GM21515 (cell line): ENCODE results near the gene SUSD3.
"Not testable (repeated sequence)": the region's sequence is repeated elsewhere in the genome, so short reads cannot be mapped to it uniquely, and the experiment has no call there.

ENCODE experiments used
- ATAC-seq: cut with Tn5 transposase; IDR thresholded peaks from one replicate; pipeline ENCODE4 v1.9.1; 2021; ENCODE audit not compliant: unreplicated experiment

Gene SUSD3

DNA sequence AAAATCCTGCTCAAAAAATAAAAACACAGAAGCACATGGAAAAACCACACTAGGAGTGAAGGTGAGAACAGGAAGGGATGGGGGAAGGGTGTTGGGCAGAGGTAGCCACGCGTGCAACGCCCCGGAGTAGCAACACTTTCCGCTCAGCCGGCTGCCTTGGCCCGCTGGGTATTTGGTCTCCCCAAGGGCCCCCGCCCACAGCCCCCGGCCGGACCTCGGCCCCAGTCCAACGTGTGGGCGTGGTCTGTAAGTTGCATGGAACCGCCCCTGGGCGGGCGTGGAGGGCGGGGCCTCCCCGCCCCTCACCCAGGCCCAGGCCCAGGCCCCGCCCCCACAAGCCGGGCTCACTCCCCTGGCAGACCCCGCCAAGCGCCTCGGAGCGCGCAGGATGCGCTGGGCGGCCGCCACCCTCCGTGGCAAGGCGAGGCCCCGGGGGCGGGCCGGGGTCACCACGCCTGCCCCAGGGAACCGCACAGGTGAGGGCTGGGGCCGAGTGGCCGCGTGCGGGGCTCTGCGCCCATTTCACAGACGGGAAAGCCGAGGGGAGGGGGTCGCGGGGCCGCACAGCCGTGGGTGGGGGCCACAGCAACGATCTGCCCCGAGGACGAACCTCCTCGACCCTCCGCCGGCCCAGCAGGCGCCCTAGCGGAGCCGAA, at the start of gene SUSD3:
Gene SUSD3, plus strand, starts transcription at position 347 of the 656 bp plus-strand sequence. Its CDS starts 42 bp downstream, at position 389.
- peak; percentile 32 for ATAC-seq

DNA sequence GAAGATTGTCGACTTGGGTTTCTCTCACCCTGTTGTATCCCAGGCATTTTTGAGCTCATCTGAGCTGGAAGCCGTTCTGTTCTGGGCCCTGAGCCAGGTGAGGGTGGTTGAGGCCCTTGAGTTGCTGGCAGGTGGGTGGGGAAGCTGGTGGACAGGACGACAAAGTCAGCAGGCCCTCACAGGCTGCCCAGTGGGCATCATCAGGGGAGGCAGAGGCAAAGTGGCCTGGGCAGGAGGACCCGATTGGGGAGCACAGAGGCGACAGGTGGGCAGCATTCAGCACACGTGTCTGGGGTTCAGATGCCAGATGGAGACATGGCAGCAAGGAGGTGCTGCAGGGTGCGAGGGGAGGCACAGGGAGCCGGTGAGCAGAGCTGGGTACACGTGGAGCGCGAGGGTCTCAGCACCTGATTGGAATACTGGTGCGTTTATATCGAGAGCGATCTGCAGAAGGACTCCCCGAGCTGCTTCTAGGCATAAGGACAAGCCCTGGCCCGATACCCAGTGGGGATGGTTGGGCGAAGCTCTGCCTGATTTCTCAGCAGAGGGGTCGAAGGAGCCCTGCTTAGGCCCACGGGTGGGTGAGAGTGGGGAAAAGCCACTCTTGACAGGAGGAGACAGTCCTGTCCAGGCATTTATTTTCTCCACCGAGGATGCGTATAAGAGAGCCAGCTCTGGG, 49.0 kb upstream of the SUSD3 start:
- ATAC-seq: no peak

DNA sequence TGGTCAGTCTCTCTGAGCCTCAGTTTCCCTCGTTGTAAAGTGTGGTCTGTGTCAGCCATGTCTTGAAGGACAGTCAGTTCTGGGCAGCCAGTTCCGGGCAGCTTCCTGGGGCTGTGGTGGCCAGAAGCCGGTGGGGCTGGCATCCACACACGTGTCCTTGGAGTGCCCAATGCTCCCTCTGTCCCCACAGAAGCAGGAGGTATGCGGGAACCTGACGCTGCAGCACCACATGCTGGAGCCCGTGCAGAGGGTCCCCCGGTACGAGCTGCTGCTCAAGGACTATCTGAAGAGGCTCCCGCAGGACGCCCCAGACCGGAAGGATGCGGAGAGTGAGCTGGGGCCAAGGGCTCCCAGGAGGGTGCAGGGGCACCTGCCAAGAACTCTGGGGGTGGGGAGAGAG, 48.4 kb upstream of the SUSD3 start:
- ATAC-seq: no peak

DNA sequence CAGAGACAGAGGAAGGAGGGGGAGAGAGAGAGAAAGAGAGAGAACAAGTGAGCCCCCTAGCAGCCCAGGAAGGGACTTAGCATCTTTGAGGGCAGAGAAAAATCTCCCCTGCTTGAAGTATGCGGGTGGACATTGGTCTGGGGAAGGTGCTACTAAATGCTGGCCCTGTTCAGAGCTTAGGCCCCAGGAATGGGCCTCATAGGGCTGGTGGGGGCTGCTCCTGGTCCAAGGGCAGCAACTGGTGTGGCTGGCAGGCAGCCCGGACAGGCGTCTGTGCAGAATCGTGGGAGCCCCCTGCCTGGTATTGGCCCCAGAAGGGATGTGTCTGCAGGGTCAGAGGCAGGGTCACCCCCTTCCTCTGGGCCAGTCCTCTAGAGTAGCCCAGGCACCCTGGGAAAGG, 47.8 kb upstream of the SUSD3 start:
- ATAC-seq: no peak

DNA sequence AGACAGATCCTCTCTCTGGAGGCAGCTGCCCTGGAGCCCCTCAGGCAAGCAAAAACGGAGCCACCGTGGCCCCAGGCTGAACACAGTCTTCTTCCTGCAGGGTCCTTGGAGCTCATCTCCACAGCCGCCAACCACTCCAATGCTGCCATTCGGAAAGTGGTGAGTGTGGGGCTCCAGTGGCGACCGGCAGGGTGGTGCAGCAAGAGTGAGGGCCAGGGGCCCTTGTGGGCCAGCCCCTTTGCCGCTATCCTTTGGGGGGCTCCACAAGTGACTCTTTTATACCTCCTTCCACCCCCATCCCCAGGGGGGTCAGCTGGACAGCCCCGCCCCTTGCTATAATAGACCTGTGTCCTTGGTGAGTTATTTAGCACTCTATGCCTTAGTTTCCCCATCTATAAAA, 47.4 kb upstream of the SUSD3 start:
- ATAC-seq: no peak

DNA sequence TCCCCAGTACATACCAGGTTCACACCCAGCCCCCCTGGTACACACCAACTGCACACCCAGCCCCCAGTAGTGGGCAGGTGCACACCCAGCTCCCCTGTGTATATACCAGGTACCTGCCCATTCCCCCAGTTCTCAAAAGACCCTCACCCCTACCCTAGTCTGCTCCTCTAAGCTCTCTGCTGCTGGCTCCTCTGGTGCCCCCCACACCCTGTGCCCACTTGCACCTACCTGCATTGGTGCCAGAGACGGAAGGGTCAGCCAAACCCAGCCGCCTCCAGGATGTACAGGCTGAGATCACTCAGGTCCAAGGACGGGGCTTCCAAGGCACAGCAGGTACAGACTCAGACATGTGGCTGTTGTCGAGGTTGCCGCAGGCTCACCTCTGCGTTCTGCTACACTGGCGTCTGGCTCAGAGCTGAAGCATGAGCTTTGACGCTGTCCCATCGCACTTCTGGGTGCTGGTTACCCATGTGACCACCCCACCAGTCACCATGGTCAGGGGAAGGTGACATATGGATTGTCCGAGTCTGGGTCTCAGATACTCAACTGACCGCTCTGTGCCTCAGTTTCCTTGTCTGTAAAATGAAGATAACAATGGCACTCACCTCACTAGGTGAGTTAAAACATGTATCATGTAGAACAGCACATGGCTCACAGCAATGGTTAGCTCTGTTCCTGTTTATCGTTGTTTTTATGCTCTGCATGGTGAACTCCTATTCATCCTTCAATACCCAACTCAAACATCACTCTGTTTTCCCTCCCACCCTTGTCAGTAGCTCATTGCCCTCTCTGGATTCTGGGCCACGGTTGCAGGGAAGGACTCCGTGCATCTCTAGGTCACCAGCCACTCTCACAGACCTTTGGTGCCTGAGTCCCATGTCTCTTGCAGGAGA, 45.3 kb upstream of the SUSD3 start:
- ATAC-seq: no peak

DNA sequence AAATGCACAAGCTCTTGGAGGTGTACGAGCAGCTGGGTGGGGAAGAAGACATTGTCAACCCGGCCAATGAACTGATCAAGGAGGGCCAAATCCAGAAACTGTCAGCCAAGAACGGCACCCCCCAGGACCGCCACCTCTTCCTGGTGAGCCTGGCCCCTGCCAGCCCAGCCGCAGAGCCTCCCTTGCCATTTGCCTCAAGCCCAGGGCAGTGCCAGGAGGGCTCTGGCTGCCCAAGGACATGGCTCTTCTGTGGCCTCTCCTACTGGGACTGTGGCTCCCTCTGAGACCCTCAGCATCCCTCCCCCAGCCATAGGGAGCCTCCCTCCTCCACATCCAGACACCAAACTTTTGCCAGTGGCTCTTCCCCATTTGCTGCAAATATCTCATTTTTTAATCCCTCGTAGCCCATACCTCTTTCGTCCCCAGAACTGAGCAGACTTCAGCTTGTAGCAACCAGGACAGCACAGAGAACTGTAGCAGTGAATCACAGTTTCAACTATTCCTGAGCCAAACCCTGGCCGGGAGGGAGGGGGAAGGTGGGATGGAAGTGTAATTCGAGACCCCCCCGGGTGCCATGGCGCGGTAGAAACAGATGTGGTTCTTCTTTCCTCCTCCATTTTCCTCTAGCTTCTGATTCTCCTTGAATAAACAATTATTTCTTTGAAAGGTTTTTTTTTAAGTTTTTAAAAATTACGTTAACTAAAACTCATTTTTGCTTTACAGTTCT, 44.5 kb upstream of the SUSD3 start:
- no peak for ATAC-seq

DNA sequence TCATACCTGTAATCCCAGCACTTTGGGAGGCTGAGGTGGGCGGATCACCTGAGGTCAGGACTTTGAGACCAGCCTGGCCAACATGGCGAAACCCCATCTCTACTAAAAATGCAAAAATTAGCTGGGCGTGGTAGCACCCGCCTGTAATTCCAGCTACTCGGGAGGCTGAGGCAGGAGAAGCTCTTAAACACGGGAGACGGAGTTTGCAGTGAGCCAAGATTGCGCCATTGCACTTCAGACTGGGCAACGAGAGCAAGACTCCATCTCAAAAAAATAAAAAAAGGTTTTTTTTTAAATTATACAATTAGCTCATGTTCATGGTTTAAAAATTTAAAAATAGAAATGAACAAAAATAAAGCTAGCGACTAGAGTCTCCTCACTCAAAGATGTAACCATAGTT, 43.3 kb upstream of the SUSD3 start:
- ATAC-seq: not testable (repeated sequence)

DNA sequence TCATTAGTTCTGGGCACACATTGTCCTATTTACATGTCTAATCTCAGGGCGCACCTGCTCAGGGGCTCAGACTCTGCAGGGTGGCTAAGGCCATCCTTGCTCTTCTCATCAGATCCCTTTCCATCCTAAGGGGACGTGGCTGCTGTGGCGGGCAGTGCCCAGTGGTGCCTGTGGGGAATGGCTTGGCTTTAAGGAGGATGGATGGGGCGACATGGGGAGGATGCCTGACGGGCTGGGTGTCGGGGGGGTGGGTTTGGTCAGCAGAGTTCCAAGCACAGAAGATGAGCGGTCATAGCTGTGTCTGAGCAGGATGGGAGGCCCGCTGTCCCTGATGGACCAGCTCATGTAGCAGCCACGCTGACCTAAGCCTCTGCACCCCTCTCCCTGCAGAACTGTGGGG, 40.9 kb upstream of the SUSD3 start:
- ATAC-seq: no peak

DNA sequence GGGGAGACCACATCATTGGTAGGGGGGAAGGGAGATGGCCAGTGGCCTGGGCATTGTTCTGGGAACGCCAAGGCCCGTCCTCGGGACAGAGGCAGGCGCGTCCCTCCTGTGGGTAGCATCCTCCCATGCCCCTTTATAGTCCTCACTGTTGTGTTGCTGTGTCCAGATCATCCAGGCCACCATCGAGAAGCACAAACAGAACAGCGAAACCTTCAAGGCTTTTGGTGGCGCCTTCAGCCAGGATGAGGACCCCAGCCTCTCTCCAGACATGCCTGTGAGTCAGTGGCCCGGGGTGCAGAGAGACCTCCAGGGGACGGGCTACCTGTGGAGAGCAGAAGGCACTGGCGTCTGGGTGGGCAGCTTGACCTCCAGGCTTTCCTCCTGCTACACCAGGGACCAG, 38.4 kb upstream of the SUSD3 start:
- no peak for ATAC-seq

DNA sequence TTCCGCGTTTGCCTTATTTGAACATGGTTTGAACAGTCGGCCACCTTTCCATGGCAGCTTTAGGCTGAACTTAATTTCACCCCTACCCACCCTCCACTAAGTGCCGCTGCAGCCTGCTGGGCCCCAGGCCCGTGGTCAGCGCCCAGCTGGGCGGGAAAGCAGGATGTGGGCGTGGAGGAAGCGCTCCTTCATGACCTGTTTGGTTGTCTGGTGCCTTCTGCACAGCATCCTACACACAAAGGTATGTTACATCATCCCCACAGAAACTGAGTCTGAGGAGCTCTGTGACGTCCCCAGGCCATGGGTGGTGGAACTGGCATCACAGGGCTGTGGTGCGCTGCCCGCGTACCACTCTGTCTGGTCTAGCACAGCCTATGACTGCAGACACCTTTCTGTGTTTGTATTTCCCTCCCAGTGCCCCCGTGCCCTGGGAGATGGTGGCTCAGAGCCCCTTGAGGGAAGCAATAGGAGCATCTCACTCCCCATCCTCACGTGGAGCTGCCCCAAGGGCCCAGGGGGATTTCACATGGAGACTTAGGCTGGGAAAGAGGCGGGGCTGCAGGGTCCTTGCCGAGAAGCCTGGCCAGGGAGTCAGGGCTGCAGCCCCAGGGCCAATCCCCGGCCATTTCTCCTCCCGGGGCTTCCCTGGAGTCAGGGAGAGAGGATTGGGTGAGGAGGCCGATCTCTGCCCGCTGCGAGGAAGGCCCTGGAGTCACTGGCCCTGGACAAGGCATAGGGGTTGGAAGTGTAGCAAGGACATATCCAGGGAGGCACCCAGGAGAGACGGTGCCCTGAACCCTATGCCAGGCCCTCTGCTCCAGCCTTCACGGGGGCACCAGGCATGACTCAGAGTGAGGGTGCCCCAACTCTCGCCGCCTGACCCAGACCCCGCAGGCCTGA, 37.5 kb upstream of the SUSD3 start:
- no peak for ATAC-seq

DNA sequence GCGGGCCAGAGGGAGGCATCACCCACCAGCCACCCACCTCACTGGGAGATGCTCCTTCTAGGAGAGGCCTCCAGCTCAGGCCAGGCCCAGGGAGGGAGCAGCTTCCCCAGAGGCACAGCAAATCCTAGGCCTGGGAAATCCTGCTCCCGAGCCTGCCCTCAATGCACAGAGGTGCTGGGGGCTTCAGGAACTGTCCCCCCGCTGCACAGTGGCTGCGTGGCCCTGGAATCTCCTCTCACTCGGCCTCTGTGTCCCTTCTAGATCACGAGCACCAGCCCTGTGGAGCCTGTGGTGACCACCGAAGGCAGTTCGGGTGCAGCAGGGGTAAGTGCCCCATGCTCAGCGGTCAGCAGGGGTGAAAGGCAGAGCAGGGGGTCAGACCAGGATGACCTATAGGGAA, 36.4 kb upstream of the SUSD3 start:
- ATAC-seq: no peak

DNA sequence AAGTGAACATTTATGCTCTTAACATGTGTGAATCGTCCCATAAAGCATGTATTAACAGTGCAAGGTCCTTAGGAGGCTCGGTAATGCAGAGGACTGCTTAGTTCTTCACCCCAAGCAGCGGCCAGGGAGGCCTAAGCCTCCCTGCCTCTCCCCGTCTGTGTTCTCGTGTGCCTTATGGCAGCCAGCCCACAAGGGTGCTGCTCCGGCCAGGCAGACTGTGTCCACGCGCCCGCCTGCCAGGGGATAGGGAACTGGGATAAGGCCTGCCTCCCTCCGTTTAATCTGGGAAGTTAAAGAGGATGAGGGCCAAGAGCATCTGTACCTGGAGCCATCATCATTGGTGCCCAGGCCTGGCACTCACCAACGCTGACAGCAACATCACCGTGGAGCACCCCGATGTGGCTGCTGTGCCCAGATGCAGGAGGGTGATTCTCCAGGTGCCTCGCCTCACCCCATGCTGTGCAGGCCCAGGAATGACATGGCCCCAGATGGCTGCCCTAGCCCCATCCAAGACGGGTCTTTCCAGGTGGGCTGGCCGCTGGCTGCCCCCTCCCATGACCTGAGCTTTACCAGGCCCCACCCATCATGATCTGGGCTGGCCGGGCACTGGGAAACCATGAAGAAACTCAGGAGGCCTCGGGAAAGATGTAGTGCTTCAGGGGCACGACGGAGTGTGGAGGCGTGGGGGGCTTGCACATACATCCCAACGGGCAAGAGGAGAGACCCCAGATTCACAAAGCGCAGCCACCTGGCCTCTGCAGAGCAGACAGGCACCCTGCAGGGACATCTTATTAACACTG, 35.6 kb upstream of the SUSD3 start:
- no peak for ATAC-seq

DNA sequence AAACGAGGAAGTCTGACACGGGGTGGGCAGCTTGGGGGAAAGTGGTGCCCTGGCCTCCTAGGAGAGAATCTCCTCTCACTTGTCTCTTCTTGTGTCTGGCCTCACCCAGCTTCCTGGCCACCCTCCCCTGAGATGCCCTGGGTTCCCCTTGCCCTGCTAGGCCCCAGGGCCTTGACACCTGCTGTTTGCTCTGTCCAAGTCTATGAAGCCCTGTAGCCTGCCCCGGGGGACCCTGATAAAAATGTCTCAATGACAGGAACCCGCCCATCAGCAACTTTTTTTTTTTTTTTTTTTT, 35.0 kb upstream of the SUSD3 start:
- no peak for ATAC-seq

DNA sequence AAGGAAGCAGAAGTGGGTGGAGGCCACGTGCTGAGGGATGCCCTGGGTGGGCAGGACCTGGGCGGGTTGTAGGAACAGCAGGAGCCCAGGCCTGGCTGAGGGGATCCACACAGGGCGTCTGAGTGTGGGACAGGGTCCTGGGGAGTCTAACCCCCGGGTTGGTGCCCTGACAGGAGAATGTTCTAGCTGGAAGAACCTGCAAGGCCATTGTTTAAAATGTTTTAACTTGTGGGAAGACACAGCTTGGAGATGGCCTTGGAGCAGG, 33.9 kb upstream of the SUSD3 start:
- ATAC-seq: no peak

DNA sequence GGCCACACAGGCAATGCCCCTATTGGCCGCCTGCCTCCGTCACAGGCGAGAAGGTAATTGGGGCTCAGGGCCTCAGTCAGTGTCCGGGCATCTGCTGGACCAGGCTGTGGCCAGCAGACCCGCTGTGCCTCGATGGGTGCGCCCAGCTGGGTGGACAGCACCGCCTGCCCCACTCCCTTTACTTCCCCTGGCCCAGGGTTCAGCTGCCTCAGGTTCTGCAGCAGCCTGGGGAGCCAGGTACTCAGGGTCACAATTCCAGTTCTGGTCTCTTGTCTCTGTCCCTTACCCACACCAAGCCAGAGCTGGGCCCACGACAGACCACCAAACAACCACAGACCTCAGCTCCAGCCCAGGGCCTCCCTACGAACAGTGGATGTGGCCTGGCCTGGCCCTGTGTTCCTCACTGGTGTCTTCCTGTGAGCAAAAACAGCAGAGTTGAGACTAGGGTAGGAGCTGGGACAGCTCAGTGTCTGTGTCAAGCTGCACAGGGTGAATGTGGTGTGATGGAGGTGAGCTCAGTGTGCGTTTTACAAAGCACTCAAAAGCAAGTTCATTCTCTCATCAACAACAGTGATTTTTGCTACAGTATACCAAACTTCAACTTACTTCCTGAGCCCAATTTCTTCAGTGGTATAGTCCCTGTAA, 33.4 kb upstream of the SUSD3 start:
- ATAC-seq: no peak

DNA sequence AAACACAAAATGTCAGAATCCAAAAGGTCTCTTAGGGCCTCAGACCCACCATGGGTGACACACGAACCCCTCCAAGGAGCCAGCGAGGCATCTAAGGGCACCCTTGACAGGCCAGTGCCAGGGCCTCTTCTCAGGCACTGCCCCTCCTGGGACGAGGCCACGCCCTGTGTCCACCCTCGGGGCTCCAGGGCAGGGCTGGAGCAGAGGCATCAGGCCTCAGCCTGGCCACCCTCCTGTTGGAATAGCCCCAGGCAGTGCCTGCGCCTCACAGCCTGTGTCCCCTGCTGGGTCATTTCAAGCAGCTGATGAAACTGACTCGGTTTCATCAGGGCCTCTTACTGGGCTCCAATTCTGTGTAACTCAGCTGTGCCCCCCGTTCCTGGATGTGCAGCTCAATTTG, 32.8 kb upstream of the SUSD3 start:
- ATAC-seq: no peak

DNA sequence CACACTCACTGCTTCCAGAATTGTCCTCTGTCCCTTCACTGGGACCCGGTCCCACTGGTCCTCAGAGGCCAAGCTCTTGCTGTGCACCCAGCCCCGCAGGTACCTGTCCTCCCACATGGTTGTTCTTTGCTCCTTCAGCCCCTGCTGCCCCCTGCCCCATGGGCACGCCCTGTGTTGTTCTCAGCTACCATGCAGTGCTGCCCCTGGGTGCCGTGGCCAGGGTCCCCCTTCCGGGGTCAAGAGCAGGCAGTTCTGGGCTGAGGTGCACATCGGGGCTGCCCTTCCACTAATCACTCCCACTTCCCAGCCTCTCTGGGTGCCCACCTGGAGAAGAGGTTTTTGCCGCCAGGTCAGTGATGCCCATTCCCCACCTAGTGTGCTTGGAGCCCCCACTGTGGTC, 31.9 kb upstream of the SUSD3 start:
- no peak for ATAC-seq

DNA sequence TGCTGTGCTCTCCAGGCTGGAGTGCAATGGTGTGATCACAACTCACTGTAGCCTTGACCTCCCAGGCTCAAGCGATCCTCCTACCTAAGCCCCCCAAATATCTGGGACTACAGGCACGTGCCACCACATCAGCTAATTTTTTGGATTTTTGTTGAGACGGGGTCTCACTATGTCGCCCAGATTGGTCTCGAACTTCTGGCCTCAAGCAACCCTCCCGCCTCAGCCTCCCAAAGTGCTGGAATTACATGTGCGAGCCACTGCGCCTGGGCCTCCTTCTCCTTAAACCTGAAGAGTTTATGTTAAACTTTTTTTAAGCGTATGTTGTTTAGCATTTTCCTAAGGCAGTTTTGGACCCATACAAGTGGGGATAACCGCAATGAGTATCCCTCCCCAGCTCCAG, 30.8 kb upstream of the SUSD3 start:
- ATAC-seq: no peak
